Fibroblast of skin of scalp (primary cell): ENCODE measurements around the gene MBLAC2. TPM values are rescaled to one million over a fixed set of nuclear protein-coding genes. Genes with fewer than 3 reads are reported as not detected.

Source experiments
- DNase-seq: peaks from one replicate; pipeline ENCODE4 v3.0.0-alpha.2; 2013
- polyA plus RNA-seq, 2 experiments: library from polyadenylated mRNA; unstranded; fragments of 120-200 nt; gene quantifications; one replicate each; pipeline ENCODE4 v1.2.1, GENCODE V29; 2013; ENCODE audit not compliant: insufficient read length in 2 of 2

MBLAC2 gene
- 3.8 TPM for polyA plus RNA-seq (2013, experiment 1 of 2; ENCODE audit: insufficient read length)
- 4.2 TPM for polyA plus RNA-seq (2013, experiment 2 of 2; ENCODE audit: insufficient read length)

- DNase-seq = peak; percentile 91
These were observed at the start of gene MBLAC2, which contains the start of gene POLR3G for GRCh38 chr5:90474235-90475107. TSS of gene MBLAC2 (minus strand) at chr5:90474771. CDS start at chr5:90474292, 479 bp downstream. TSS of gene POLR3G (plus strand) at chr5:90474864. CDS start at chr5:90485568, 10,704 bp downstream.

- no peak for DNase-seq
These were observed 44.5 kb upstream of the MBLAC2 start for GRCh38 chr5:90519081-90519480.

GRCh38 chr5:90518661-90519060, 44.1 kb upstream of the MBLAC2 start:
- peak; percentile 5 for DNase-seq

GRCh38 chr5:90514520-90514919, 39.9 kb upstream of the MBLAC2 start:
- no peak for DNase-seq

- DNase-seq = no peak
These were observed 35.9 kb upstream of the MBLAC2 start for GRCh38 chr5:90510438-90510837.

- DNase-seq = no peak
These were observed 31.6 kb upstream of the MBLAC2 start for GRCh38 chr5:90506221-90506620.

- DNase-seq = no peak
These were observed 30.2 kb upstream of the MBLAC2 start for GRCh38 chr5:90504743-90505142.

GRCh38 chr5:90503596-90503995, 29.0 kb upstream of the MBLAC2 start:
- DNase-seq = no peak

- no peak for DNase-seq
These were observed 20.6 kb upstream of the MBLAC2 start for GRCh38 chr5:90495146-90495545.

GRCh38 chr5:90494043-90494442, 19.5 kb upstream of the MBLAC2 start:
- DNase-seq = no peak

GRCh38 chr5:90488791-90489190, 14.2 kb upstream of the MBLAC2 start:
- peak; percentile 76 for DNase-seq

- peak; percentile 24 for DNase-seq
These were observed 10.0 kb upstream of the MBLAC2 start for GRCh38 chr5:90484540-90484939.

GRCh38 chr5:90483206-90483605, 8.6 kb upstream of the MBLAC2 start:
- no peak for DNase-seq

GRCh38 chr5:90480699-90481098, 6.1 kb upstream of the MBLAC2 start:
- DNase-seq = no peak

- DNase-seq = no peak
These were observed 5.2 kb upstream of the MBLAC2 start for GRCh38 chr5:90479611-90480385.

GRCh38 chr5:90477621-90478215, 3.1 kb upstream of the MBLAC2 start:
- DNase-seq = no peak

- DNase-seq = no peak
These were observed 2.5 kb upstream of the MBLAC2 start for GRCh38 chr5:90477073-90477472.

GRCh38 chr5:90476391-90476790, 1.8 kb upstream of the MBLAC2 start:
- DNase-seq = no peak

- no peak for DNase-seq
These were observed 937 bp upstream of the MBLAC2 start for GRCh38 chr5:90475436-90475980.

- DNase-seq = no peak
These were observed 956 bp downstream of the MBLAC2 start for GRCh38 chr5:90473396-90474234.

GRCh38 chr5:90472783-90473395, 1.7 kb downstream of the MBLAC2 start:
- no peak for DNase-seq
